DND-41 (cell line): Measurements from ENCODE around the gene WEE1.

Experiments used
- EZH2 ChIP-seq: IDR thresholded peaks from 3 replicates; pipeline ENCODE4 v1.6.1; 2012; ENCODE audit warnings: borderline replicate concordance, low read depth, mild to moderate bottlenecking, moderate library complexity, low read length, inconsistent platforms; ENCODE audit not compliant: severe bottlenecking
- TF ChIP-seq, protein P1 (sequence below): IDR thresholded peaks from 2 replicates; pipeline ENCODE4 v1.5.1; 2012; ENCODE audit warnings: borderline replicate concordance, low read length, moderate library complexity, mild to moderate bottlenecking; ENCODE audit not compliant: poor library complexity, severe bottlenecking; ENCODE audit errors: extremely low read depth

DNA sequence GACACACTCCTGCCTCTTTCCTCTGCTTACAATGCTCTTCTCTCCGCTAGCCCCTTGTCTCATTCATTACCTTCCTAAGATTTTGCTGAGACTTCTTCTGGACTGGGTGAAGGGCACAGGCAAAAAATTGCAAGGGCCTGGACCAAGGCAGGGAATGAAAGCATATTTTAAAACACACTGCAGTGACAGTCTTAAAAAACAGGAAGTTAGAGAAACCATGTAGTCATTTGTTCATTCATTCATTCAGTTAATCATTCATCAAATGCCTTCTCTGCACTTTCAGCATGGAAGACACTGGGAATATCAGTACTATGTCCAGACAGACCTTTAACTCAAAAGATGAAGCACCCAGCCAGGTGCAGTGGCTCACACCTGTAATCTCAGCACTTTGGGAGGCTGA lies 45.5 kb downstream of the WEE1 start:
- TF ChIP-seq, protein P1, sequence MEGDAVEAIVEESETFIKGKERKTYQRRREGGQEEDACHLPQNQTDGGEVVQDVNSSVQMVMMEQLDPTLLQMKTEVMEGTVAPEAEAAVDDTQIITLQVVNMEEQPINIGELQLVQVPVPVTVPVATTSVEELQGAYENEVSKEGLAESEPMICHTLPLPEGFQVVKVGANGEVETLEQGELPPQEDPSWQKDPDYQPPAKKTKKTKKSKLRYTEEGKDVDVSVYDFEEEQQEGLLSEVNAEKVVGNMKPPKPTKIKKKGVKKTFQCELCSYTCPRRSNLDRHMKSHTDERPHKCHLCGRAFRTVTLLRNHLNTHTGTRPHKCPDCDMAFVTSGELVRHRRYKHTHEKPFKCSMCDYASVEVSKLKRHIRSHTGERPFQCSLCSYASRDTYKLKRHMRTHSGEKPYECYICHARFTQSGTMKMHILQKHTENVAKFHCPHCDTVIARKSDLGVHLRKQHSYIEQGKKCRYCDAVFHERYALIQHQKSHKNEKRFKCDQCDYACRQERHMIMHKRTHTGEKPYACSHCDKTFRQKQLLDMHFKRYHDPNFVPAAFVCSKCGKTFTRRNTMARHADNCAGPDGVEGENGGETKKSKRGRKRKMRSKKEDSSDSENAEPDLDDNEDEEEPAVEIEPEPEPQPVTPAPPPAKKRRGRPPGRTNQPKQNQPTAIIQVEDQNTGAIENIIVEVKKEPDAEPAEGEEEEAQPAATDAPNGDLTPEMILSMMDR: no peak
- no peak for TF ChIP-seq EZH2
